Glomerular visceral epithelial cell (primary cell): ENCODE results near the gene C5.
A peak's percentile ranks its signal among the peaks of the same experiment; 100 is the strongest.
"Not testable (repeated sequence)": the region's sequence is repeated elsewhere in the genome, so short reads cannot be mapped to it uniquely, and the experiment has no call there.

ENCODE experiments used
- DNase-seq: peaks from one replicate; pipeline ENCODE4 v3.0.0-alpha.2; 2016; ENCODE audit errors: extremely low spot score

Gene C5

GRCh38 chr9:121048618-121049017 is 1.5 kb downstream of the C5 start:
- no peak for DNase-seq

GRCh38 chr9:121048175-121048574 is 1.9 kb downstream of the C5 start:
- DNase-seq: no peak

GRCh38 chr9:121038804-121039203 is 11.3 kb downstream of the C5 start:
- no peak for DNase-seq

DNA sequence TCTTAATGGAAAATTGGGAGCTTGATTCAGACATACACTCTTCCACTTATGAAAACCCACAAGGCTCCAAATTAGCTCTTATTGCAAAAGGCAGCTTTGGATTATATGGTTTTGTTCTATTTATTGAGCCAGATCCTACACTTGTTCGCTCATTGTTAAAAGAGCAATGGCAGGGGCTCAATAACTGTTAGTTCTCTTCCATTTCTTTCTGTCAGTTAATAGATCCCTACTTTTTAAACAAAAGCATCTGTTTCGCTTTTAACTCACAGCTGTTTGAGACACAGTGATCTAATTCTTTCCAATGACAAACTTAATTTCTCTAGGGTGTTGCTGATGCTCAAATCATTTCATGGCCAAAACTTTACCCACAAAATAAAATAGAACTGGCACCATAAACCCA is 11.7 kb downstream of the C5 start:
- DNase-seq: no peak

GRCh38 chr9:121035717-121036116 is 14.4 kb downstream of the C5 start:
- DNase-seq: not testable (repeated sequence)

- DNase-seq: no peak
Measured at GRCh38 chr9:121034529-121034928, 15.5 kb downstream of the C5 start.

DNA sequence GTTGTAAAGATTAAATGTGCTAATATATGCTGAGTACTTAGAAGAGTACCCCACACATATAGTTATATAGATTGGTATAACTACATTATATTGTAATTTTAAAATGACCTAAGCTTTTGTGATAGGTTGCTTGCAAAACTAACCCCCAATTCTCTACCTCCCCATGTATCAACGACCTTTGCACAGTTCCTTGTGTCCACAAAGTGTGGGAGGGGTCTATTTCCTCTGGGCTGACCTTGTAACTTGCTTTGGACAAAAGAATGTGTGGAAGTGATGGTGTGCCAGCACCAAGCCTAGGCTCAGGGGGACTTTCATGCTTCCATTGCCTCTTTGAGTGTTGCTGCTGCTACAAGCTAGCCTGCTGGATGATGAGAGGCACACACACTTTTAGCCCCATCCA is 20.6 kb downstream of the C5 start:
- no peak for DNase-seq

DNA sequence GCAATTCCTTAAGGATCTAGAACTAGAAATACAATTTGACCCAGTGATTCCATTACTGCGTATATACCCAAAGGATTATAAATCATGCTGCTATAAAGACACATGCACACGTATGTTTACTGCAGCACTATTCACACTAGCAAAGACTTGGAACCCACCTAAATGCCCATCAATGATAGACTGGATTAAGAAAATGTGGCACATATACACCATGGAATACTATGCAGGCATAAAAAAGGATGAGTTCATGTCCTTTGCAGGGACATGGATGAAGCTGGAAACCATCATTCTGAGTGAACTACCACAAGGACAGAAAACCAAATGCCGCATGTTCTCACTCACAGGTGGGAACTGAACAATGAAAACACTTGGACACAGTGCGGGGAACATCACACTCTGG is 21.8 kb downstream of the C5 start:
- not testable (repeated sequence) for DNase-seq

- DNase-seq: no peak
Measured at GRCh38 chr9:121026768-121027167, 23.3 kb downstream of the C5 start.

- DNase-seq: no peak
Measured at GRCh38 chr9:121026260-121026691, 23.8 kb downstream of the C5 start.

GRCh38 chr9:121024237-121024636 is 25.8 kb downstream of the C5 start:
- DNase-seq: no peak

DNA sequence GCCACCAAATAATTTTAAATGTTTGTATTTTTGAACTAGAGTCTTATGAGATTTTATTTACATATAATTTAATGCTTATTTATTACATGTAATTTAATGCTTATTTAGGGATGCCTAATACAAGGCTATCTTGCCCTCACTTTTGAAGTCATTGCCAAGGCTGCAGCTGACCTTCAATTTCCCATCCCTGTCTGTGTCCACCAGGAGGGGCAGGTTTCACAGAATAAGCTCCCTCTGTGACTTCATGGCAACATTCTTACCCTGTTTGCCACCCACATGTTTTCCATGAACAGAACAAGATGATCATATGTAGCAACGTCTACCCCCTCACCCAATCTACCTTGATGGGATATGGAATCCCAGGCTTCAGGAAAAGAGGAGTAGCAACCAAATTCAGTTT is 27.0 kb downstream of the C5 start:
- peak; percentile 2 for DNase-seq

DNA sequence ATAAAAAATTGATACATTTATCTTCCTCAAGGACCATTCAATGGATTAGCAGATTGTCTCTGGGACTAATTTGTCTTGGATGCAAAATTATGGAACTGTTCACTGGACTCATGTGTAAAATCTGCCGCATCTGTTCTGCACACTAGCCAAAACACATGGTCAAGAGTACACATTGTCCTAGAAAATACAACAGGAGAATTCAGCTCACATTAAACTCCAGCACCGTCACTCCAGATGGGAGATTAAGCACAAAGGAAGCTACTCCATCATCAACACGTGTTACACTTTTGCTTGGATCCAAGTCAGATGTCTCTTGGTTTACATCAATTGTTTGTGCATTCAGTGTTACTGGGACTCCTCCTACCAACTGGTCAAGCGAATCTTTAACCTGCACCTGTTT is 28.8 kb downstream of the C5 start:
- no peak for DNase-seq

DNA sequence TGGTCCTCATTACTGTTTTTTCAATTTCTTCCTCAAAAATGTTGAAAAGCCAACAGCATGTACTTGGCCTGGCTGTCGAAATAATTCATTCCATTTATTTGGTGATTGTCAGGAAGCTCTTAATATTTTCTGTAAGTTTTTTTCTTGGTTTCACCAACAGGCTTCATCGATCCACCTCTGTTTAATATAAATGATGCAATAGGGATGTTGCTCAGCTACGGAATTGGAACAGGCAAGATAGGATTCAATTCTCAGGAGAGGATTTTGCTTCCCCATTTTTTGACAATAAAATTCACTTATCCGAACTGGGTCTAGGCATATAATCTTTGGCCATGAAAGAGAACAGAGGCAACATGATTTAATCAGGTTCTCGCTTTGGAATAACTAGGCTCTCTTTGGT is 30.8 kb downstream of the C5 start:
- no peak for DNase-seq

DNA sequence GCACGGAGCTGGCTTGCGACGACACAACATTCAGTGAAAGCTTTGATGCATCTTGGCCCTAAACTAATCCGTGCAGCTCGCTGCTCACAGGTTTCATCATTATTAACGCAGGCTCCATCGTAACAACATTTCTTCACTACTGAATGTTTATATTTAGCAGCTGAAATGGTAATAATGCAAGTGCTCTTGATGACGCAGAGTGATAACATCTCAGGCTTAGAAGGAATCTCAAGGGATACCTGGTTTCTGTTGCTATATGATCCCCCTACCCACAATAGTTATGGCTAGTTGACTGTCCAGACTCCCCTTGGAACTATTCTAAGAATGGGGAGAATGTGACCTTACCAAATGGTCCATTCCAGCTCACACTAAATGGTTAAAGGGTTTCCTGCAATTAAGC is 36.2 kb downstream of the C5 start:
- no peak for DNase-seq

- DNase-seq: no peak
Measured at GRCh38 chr9:121009650-121010049, 40.4 kb downstream of the C5 start.

DNA sequence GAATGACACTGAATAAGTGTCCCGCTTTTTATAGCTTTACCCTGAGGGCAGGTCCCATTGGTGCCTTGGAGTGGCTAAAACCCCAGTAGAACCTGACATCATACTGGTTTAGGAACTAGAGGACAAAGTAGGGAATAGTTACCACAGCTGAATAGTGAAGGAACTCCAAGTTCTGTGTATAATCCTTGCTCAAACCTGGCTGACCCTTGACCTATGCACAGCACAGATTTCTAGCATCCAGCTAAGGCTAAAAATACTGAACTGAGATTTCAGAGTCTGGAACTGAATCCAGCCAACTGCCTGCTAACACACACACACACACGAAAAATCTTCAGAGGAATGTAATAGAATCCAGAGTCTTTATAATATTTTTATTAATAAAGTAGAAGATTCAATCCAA is 50.8 kb downstream of the C5 start:
- no peak for DNase-seq

DNA sequence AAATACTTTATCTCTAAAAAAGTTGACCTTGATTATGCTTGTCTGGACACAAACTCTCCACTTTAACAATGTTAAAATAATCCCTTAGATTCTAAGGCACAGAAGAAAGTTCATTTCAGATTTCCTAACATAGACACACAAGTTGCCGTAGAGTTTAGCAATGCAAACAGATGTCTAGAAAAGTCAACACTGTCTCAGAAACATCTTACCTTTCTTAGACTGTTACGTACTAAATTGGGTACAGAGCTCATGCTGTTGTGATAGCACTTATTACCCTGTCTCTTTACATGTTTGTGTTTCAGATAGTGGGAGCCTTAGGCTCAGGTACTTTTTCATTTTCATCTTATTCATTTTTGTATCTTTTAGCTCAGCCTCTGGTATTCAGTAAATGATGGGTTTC is 52.0 kb downstream of the C5 start:
- no peak for DNase-seq

- no peak for DNase-seq
Measured at GRCh38 chr9:120997502-120997901, 52.6 kb downstream of the C5 start.

- no peak for DNase-seq
Measured at GRCh38 chr9:120996409-120996808, 53.7 kb downstream of the C5 start.

DNA sequence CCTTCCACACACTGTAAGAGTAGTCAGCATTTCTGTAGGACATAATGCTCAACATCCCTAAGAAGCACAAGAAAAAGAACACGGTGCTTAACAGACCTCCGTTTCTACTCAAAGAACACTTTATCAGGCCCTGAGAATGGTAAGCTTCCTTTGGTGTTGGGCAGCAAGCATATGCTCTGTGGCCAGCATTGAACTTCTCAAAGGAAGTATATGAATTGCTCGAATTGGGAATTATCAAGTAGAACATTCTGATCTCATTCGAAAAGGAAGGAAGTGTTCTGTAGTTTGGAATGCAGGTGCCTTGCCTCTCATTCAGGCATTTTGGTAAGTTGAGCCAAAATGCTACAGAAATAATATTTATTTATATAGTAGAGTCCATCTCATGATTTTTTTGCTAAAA is 61.0 kb downstream of the C5 start:
- no peak for DNase-seq

DNA sequence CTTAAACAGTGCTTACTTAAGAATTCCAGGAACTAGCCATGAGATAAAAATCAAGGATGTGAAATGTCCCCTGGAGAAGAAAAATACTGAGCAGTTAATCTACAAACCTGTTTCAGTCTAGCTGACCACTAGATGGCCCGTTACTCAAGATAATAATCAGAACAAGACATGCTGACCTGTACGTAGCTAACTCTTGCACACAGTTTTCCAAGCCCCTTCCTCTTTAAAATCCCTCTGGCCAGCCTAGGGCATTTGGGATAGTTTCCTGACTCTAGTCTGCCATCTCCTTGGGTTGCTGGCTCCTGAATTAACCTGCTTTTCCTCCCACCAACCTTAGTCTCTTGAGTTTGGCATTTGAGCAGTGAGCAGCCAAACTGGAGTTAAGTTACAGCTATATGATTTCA is 64.3 kb downstream of the C5 start:
- peak; percentile 51 for DNase-seq

- no peak for DNase-seq
Measured at GRCh38 chr9:120983259-120983837, 66.7 kb downstream of the C5 start.

DNA sequence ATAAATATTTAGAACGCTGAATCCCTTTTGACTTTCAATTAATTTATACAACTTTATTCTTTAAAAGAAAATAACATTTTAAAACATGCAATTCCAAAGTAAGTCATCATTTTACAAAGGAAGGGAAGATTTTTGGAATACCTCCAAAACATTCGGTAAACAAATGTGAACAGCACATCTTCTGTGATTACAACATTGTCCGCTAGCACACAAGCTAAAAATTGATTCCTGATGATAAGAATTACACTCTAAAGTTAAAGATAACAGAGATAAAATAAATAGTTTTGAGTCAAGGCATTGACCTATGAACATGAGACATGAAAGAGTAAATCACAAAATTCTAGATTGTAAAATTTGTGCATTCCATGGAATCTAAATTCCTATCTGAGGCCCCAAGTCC is 67.2 kb downstream of the C5 start:
- DNase-seq: no peak

DNA sequence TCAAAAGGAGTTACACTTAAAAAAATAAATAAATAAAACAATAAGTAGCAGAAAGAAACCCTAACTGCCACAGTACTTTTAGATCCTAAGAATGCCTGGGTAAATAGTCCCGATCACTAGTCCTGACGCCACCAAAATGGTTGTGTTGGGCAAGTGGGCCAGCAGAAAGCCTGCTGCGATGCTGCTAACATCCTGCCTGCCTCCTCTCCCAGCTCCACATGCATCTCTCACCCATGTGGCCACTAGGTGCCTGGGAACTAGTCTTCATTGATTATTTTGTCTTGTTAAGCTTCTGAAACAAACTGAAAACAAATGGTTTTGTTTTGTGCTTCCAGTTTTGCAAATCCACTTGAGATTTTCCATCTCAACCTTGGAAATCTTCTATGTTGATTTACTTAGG is 69.1 kb downstream of the C5 start:
- DNase-seq: no peak
